Measurements from ENCODE around the gene ACTRT3.

DNA sequence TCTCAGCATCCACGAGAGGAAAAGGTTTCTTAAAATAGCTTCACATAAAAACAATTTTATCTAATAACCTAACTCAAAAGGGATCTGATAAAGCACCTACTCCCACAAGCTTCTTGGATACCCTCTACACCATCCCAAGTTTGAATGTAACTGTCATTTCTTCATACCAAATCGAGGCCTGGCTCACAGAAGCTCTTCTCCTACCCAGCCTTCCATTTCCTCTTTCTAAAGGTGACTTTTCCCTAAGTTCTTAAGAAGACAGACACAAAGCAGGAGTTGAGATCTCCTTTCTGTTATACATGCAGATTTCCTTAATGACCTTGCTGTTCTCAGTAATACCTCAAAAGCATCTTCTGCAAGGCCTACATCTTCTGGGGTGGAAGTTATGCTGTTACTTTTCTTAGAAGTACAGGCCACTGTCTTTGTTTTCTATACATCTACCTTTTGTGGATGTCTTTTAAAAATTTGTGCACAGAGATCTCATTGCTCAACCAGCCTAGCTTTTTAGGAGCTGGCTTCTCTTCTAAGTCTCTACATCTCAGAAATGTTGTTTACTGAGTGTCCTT is 40.0 kb upstream of the ACTRT3 start:
- no peak for TF ChIP-seq POLR2A (IDR thresholded peaks at IDR 0.05)
- TF ChIP-seq, protein P1, sequence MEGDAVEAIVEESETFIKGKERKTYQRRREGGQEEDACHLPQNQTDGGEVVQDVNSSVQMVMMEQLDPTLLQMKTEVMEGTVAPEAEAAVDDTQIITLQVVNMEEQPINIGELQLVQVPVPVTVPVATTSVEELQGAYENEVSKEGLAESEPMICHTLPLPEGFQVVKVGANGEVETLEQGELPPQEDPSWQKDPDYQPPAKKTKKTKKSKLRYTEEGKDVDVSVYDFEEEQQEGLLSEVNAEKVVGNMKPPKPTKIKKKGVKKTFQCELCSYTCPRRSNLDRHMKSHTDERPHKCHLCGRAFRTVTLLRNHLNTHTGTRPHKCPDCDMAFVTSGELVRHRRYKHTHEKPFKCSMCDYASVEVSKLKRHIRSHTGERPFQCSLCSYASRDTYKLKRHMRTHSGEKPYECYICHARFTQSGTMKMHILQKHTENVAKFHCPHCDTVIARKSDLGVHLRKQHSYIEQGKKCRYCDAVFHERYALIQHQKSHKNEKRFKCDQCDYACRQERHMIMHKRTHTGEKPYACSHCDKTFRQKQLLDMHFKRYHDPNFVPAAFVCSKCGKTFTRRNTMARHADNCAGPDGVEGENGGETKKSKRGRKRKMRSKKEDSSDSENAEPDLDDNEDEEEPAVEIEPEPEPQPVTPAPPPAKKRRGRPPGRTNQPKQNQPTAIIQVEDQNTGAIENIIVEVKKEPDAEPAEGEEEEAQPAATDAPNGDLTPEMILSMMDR (IDR thresholded peaks at IDR 0.05), result no peak
